ENCODE data around the gene TLE2. TPM values are rescaled to one million over a fixed set of nuclear protein-coding genes. Genes with fewer than 3 reads are reported as not detected.

The TLE2 gene
- total RNA-seq, 1 experiment from 2014 or later = 35.6 TPM

GRCh38 chr19:2978166-2978767, 50.8 kb downstream of the TLE2 start:
- Histone ChIP-seq H3K79me2 (ENCODE audit: insufficient read depth, low read length) (no peaks in the 10 kb centered on the region), H3K4me2 (ENCODE audit: low read length) (peak overlapping the region; percentile 99), H3K9ac (ENCODE audit: low read length) (peak overlapping the region; percentile 47), H3K9me3 (ENCODE audit: control insufficient read depth in 1 of 2, insufficient read depth in 1 of 2, low read depth in 1 of 2, low read length in 2 of 2) (no peaks in the 10 kb centered on the region), H2AFZ (ENCODE audit: low read depth, low read length, poor library complexity, severe bottlenecking) (no peak overlapping the region), H4K20me1 (ENCODE audit: insufficient read depth) (no peaks in the 10 kb centered on the region), H3K27me3 (ENCODE audit: insufficient read depth, low read length) (no peaks in the 10 kb centered on the region), H3K4me3 (replicated peaks in 1 of 2; ENCODE audit: low read depth in 1 of 2, low read length in 2 of 2) (peak overlapping the region; percentile 60 to 63), H3K9me2 (ENCODE audit: insufficient read depth) (no peaks in the 10 kb centered on the region), H3K4me1 (ENCODE audit: control insufficient read depth in 1 of 2, insufficient read depth in 2 of 2, low read length in 2 of 2) (peaks cover 13 to 26% of the 10 kb centered on the region in 2 experiments), H3K27ac (ENCODE audit: low read depth, low read length) (peak overlapping the region; percentile 56), H3K36me3 (ENCODE audit: control insufficient read depth in 1 of 2, insufficient read depth in 2 of 2, low read length in 2 of 2) (no peaks in the 10 kb centered on the region)
- ChIA-PET RAD21 (ENCODE audit: low non-redundant PET in 1 of 2, low total read pairs in 2 of 2, uncharacterized antibody in 2 of 2, unreplicated experiment in 2 of 2) (interaction anchor here in 1 of 2 experiments (0.7 kb wide), 1 partner anchor 827 kb away, joined by 4 read pairs; no protein-coding TSS in a partner anchor), CTCF (interaction anchor here (1.2 to 1.5 kb wide), 2 partner anchors 27 to 126 kb away, joined by 6 to 8 read pairs; no protein-coding TSS in a partner anchor), POLR2A (interaction anchor here (1.9 kb wide), 1 partner anchor 28 kb away, joined by 7 read pairs; no protein-coding TSS in a partner anchor)
- intact Hi-C loops (cut with micrococcal nuclease) = no loop called here
- no peak for DNase-seq (ENCODE audit: low read depth, low spot score)
- no peak for TF ChIP-seq MAX (IDR thresholded peaks at IDR 0.05)
- TF ChIP-seq, protein P1, sequence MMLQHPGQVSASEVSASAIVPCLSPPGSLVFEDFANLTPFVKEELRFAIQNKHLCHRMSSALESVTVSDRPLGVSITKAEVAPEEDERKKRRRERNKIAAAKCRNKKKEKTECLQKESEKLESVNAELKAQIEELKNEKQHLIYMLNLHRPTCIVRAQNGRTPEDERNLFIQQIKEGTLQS (IDR thresholded peaks at IDR 0.05) = no peak
- no peak for TF ChIP-seq CEBPB (IDR thresholded peaks at IDR 0.05; ENCODE audit: low read depth)
- no peak for TF ChIP-seq SIN3A (IDR thresholded peaks at IDR 0.05; ENCODE audit: low read depth)
- no peak for TF ChIP-seq CBX3 (IDR thresholded peaks at IDR 0.05; ENCODE audit: low read depth)
- TF ChIP-seq SRF (IDR thresholded peaks at IDR 0.05; ENCODE audit: low read depth) = no peak
- TF ChIP-seq EGR1 (IDR thresholded peaks at IDR 0.05; ENCODE audit: low read depth) = no peak
- TF ChIP-seq, protein P2, sequence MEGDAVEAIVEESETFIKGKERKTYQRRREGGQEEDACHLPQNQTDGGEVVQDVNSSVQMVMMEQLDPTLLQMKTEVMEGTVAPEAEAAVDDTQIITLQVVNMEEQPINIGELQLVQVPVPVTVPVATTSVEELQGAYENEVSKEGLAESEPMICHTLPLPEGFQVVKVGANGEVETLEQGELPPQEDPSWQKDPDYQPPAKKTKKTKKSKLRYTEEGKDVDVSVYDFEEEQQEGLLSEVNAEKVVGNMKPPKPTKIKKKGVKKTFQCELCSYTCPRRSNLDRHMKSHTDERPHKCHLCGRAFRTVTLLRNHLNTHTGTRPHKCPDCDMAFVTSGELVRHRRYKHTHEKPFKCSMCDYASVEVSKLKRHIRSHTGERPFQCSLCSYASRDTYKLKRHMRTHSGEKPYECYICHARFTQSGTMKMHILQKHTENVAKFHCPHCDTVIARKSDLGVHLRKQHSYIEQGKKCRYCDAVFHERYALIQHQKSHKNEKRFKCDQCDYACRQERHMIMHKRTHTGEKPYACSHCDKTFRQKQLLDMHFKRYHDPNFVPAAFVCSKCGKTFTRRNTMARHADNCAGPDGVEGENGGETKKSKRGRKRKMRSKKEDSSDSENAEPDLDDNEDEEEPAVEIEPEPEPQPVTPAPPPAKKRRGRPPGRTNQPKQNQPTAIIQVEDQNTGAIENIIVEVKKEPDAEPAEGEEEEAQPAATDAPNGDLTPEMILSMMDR (IDR thresholded peaks at IDR 0.05 in 2 of 3, conservative IDR thresholded peaks at IDR 0.05 in 1 of 3; ENCODE audit: borderline replicate concordance in 1 of 3, insufficient read depth in 1 of 3, low read depth in 2 of 3, low read length in 2 of 3) = no peak
- TF ChIP-seq EZH2phosphoT487 (IDR thresholded peaks at IDR 0.05; ENCODE audit: borderline replicate concordance) = no peak
- TF ChIP-seq REST (IDR thresholded peaks at IDR 0.05; ENCODE audit: low read depth) = no peak
- no peak for TF ChIP-seq FOSL1 (IDR thresholded peaks at IDR 0.05; ENCODE audit: low read depth)
- no peak for TF ChIP-seq JUND (IDR thresholded peaks at IDR 0.05)
- TF ChIP-seq ZNF274 (IDR thresholded peaks at IDR 0.05; ENCODE audit: low read depth, low read length) = no peak
- TF ChIP-seq YY1 (IDR thresholded peaks at IDR 0.05; ENCODE audit: extremely low read depth, insufficient replicate concordance, low read depth, low read length) = no peak
- no peak for TF ChIP-seq POLR2AphosphoS5 (IDR thresholded peaks at IDR 0.05; ENCODE audit: low read depth, low read length)
- TF ChIP-seq POLR2A (IDR thresholded peaks at IDR 0.05; ENCODE audit: borderline replicate concordance, extremely low read depth, insufficient read depth, insufficient read length) = no peak
- TF ChIP-seq SP1 (IDR thresholded peaks at IDR 0.05; ENCODE audit: low read depth) = no peak
- ATAC-seq = no peak
- no TSS peak for BruUV-seq (replicated peaks)

Data from HCT116 (cell line).